ENCODE data around the gene P4HA2. TPM values are rescaled to one million over a fixed set of nuclear protein-coding genes. Genes with fewer than 3 reads are reported as not detected.

The P4HA2 gene
- total and polyA plus RNA-seq, 2 donors (not counting 3 experiments of a cell fraction or from before 2014, with no cell fraction given), result 37.6 to 58.7 TPM

GRCh38 chr5:132246806-132247205, 19.2 kb upstream of the P4HA2 start:
- no peak overlapping the region for H2AFZ ChIP-seq (ENCODE audit: low read depth, low read length)
- no peak overlapping the region for H3K4me2 ChIP-seq (ENCODE audit: insufficient read depth, low read length)
- dilution Hi-C loops (cut with MboI; ENCODE audit: extremely low pct_ligation_motif_present, low sequenced_read_pairs) (no loop called here), intact Hi-C loops (cut with micrococcal nuclease) (no loop called here)
- H3K4me1 ChIP-seq (ENCODE audit: control insufficient read depth, extremely low read depth, insufficient read depth, low read length), result no peaks in the 10 kb centered on the region
- no peak overlapping the region for H3K4me3 ChIP-seq (replicated peaks in 1 of 3; ENCODE audit: insufficient read depth in 1 of 3, low read depth in 1 of 3, low read length in 3 of 3)
- DNase-seq (ENCODE audit: low read depth, low spot score), result no peak
- no peaks in the 10 kb centered on the region for H3K36me3 ChIP-seq (ENCODE audit: control insufficient read depth in 2 of 2, extremely low read depth in 1 of 2, insufficient read depth in 2 of 2, low read length in 2 of 2)
- no peak overlapping the region for H3K27ac ChIP-seq (ENCODE audit: insufficient read depth, low read depth, low read length)
- no peak for FAIRE-seq
- no peaks in the 10 kb centered on the region for H3K9me3 ChIP-seq (replicated peaks; ENCODE audit: control insufficient read depth, insufficient read depth, low read length)
- H3K79me2 ChIP-seq (ENCODE audit: control insufficient read depth, insufficient read depth, low read length), result no peaks in the 10 kb centered on the region
- no peaks in the 10 kb centered on the region for H3K27me3 ChIP-seq (ENCODE audit: control insufficient read depth in 2 of 2, insufficient read depth in 2 of 2, low read length in 2 of 2)
- no peaks in the 10 kb centered on the region for H4K20me1 ChIP-seq (replicated peaks; ENCODE audit: control insufficient read depth, extremely low read depth, insufficient read depth, low read length)
- ChIA-PET POLR2A (no interaction called here), CTCF (interaction anchor here (1.3 to 8.3 kb wide), 3 partner anchors 9 to 21 kb away, joined by 3 to 63 read pairs (median 3); no protein-coding TSS in a partner anchor)
- no peak overlapping the region for H3K9ac ChIP-seq (replicated peaks; ENCODE audit: extremely low read depth, insufficient read depth, low read length)
- TF ChIP-seq MAX (IDR thresholded peaks at IDR 0.05; ENCODE audit: insufficient read depth, insufficient read length), result no peak
- TF ChIP-seq GATA2 (IDR thresholded peaks at IDR 0.05; ENCODE audit: insufficient read depth, insufficient read length, low read depth, low read length), result no peak
- no peak for TF ChIP-seq CTCF (IDR thresholded peaks at IDR 0.05; ENCODE audit: extremely low read depth in 1 of 2, insufficient read depth in 1 of 2, low read depth in 1 of 2, low read length in 2 of 2)
- no peak for TF ChIP-seq FOS (IDR thresholded peaks at IDR 0.05; ENCODE audit: borderline replicate concordance, insufficient read depth, low read length)
- no peak for TF ChIP-seq JUN (IDR thresholded peaks at IDR 0.05; ENCODE audit: borderline replicate concordance, insufficient read depth, insufficient read length, low read depth)
- TF ChIP-seq POLR2A (IDR thresholded peaks at IDR 0.05; ENCODE audit: low read depth, low read length), result no peak
- BruUV-seq (replicated peaks), result no TSS peak
- H3K9me1 ChIP-seq (replicated peaks; ENCODE audit: control insufficient read depth, extremely low read depth, insufficient read depth, low read length), result no peaks in the 10 kb centered on the region

- FAIRE-seq, result no peak
- BruUV-seq (replicated peaks), result no TSS peak
- Histone ChIP-seq H3K27me3 (ENCODE audit: control insufficient read depth in 2 of 2, insufficient read depth in 2 of 2, low read length in 2 of 2) (no peaks in the 10 kb centered on the region), H3K9me1 (replicated peaks; ENCODE audit: control insufficient read depth, extremely low read depth, insufficient read depth, low read length) (no peaks in the 10 kb centered on the region), H3K79me2 (ENCODE audit: control insufficient read depth, insufficient read depth, low read length) (no peaks in the 10 kb centered on the region), H4K20me1 (replicated peaks; ENCODE audit: control insufficient read depth, extremely low read depth, insufficient read depth, low read length) (no peaks in the 10 kb centered on the region), H2AFZ (ENCODE audit: low read depth, low read length) (no peak overlapping the region), H3K4me2 (ENCODE audit: insufficient read depth, low read length) (no peak overlapping the region), H3K4me3 (replicated peaks in 1 of 3; ENCODE audit: insufficient read depth in 1 of 3, low read depth in 1 of 3, low read length in 3 of 3) (no peak overlapping the region), H3K9me3 (replicated peaks; ENCODE audit: control insufficient read depth, insufficient read depth, low read length) (no peaks in the 10 kb centered on the region), H3K9ac (replicated peaks; ENCODE audit: extremely low read depth, insufficient read depth, low read length) (no peak overlapping the region), H3K4me1 (ENCODE audit: control insufficient read depth, extremely low read depth, insufficient read depth, low read length) (no peaks in the 10 kb centered on the region), H3K36me3 (ENCODE audit: control insufficient read depth in 2 of 2, extremely low read depth in 1 of 2, insufficient read depth in 2 of 2, low read length in 2 of 2) (no peaks in the 10 kb centered on the region), H3K27ac (ENCODE audit: insufficient read depth, low read depth, low read length) (no peak overlapping the region)
- dilution Hi-C loops (cut with MboI; ENCODE audit: extremely low pct_ligation_motif_present, low sequenced_read_pairs) (no loop called here), intact Hi-C loops (cut with micrococcal nuclease) (no loop called here)
- CTCF ChIA-PET, result interaction anchor here (1.3 kb wide), 1 partner anchor 17 kb away, joined by 3 read pairs; no protein-coding TSS in a partner anchor
- DNase-seq (ENCODE audit: low read depth, low spot score), result no peak
- POLR2A ChIA-PET, result no interaction called here
- TF ChIP-seq MAX (IDR thresholded peaks at IDR 0.05; ENCODE audit: insufficient read depth, insufficient read length), result no peak
- no peak for TF ChIP-seq EZH2 (IDR thresholded peaks at IDR 0.05; ENCODE audit: borderline replicate concordance, low read depth, low read length, severe bottlenecking)
- no peak for TF ChIP-seq POLR2AphosphoS5 (IDR thresholded peaks at IDR 0.05; ENCODE audit: insufficient read depth, low read depth, low read length)
Measured at GRCh38 chr5:132245593-132245992, 17.9 kb upstream of the P4HA2 start.

Data from endothelial cell of umbilical vein (primary cell).